ENCODE results near the gene LGR6. TPM values are rescaled to one million over a fixed set of nuclear protein-coding genes. Genes with fewer than 3 reads are reported as not detected.

Gene LGR6
- total RNA-seq, 4 donors from 2014 or later = under 0.01 to 1.2 (median 0.78) TPM; not detected in 1

DNA sequence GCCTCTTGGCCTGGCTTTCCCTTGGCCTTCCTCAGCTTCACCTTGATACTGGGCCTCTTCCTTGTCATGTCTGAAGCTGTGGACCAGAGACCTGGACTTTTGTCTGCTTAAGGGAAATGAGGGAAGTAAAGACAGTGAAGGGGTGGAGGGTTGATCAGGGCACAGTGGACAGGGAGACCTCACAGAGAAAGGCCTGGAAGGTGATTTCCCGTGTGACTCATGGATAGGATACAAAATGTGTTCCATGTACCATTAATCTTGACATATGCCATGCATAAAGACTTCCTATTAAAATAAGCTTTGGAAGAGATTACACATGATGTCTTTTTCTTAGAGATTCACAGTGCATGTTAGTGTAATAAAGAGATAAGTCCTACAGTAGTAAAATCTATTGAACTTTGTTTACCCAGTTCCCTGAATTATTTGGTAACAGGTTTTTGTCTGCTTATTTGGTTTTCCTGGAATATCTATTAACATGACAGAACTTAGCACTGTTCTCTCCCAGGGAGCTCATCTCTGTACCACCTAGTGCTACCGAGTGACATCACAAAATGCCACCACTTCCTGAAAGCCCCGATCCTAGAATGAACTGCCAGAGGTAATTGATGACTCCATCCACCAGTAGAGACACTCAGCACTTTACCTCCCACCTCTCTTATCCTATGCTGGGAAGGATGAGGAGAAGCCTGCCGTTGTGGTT is 125.9 kb downstream of the LGR6 start:
- Histone ChIP-seq H3K9me3 (no peaks in the 10 kb centered on the region), H3K27me3 (peaks cover 0 to 17% (median 0%) of the 10 kb centered on the region in 4 donors), H3K4me1 (no peaks in the 10 kb centered on the region), H3K4me3 (no peak overlapping the region), H3K27ac (replicated peaks in 1 of 4) (no peak overlapping the region), H3K36me3 (no peaks in the 10 kb centered on the region)
- no peak for DNase-seq (ENCODE audit: extremely low spot score)
- TF ChIP-seq, protein P1, sequence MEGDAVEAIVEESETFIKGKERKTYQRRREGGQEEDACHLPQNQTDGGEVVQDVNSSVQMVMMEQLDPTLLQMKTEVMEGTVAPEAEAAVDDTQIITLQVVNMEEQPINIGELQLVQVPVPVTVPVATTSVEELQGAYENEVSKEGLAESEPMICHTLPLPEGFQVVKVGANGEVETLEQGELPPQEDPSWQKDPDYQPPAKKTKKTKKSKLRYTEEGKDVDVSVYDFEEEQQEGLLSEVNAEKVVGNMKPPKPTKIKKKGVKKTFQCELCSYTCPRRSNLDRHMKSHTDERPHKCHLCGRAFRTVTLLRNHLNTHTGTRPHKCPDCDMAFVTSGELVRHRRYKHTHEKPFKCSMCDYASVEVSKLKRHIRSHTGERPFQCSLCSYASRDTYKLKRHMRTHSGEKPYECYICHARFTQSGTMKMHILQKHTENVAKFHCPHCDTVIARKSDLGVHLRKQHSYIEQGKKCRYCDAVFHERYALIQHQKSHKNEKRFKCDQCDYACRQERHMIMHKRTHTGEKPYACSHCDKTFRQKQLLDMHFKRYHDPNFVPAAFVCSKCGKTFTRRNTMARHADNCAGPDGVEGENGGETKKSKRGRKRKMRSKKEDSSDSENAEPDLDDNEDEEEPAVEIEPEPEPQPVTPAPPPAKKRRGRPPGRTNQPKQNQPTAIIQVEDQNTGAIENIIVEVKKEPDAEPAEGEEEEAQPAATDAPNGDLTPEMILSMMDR (IDR thresholded peaks at IDR 0.05) = no peak
- no peak for TF ChIP-seq POLR2AphosphoS5 (IDR thresholded peaks at IDR 0.05)
- no peak for TF ChIP-seq POLR2A (IDR thresholded peaks at IDR 0.05; ENCODE audit: low read depth)
- TF ChIP-seq EP300 (IDR thresholded peaks at IDR 0.05) = no peak
- intact Hi-C loops (cut with DNase I) = loop anchor here (5.0 kb wide), 1 partner anchor 132 kb away; no protein-coding TSS in a partner anchor
- 80% methylated on average over 4 of the region's 4 CpGs for WGBS

DNA sequence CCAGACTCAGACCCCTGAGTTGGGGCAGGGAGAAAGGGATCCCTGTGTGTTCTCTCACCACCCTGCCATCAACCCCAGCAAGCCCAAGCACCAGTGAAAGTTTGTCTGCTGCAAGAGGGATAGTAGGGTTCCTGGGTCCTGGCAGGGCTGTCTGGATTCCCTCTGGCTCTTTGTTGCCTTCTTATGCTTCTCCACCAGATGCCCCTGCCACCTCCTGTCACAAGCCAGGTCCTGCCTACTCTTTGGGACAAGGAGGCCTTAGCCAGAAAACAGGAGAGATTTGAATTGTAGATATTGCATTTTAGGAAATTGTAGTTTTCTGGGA is 126.4 kb downstream of the LGR6 start:
- intact Hi-C loops (cut with DNase I) = no loop called here

DNA sequence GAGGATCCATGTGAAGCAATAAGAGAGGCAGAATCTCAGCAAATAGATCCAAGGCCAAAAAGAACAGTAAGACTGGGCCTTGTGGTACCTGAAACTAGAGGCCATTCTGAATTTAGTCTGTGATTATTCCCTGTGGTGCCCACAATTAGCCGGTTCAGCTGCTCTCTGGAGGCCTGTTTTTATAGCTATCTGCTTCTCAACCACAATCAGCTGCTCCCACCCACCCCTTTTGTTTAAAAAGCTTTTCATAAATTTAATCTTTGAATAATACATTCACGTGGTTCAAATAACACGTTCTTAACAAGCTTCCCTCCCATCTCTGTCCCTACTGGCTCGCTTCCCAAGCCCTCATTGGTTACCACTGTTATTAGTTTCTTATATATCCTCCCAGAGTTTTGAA is 130.1 kb downstream of the LGR6 start:
- H3K36me3 ChIP-seq = no peaks in the 10 kb centered on the region
- TF ChIP-seq EP300 (IDR thresholded peaks at IDR 0.05) = no peak
- no peak for TF ChIP-seq POLR2A (IDR thresholded peaks at IDR 0.05; ENCODE audit: low read depth)
- TF ChIP-seq, protein P1 (IDR thresholded peaks at IDR 0.05) = no peak
- no peak for TF ChIP-seq POLR2AphosphoS5 (IDR thresholded peaks at IDR 0.05)
- no peak overlapping the region for H3K27ac ChIP-seq (replicated peaks in 1 of 4)
- H3K4me3 ChIP-seq = no peak overlapping the region
- no peaks in the 10 kb centered on the region for H3K9me3 ChIP-seq
- intact Hi-C loops (cut with DNase I) = no loop called here
- 76% methylated on average over 4 of the region's 4 CpGs for WGBS
- peaks cover 0 to 3% (median 0%) of the 10 kb centered on the region in 4 donors for H3K27me3 ChIP-seq
- DNase-seq (ENCODE audit: extremely low spot score) = no peak
- H3K4me1 ChIP-seq = no peaks in the 10 kb centered on the region

More for the DNA sequence above, 126.4 kb downstream of the LGR6 start:
- no peaks in the 10 kb centered on the region for H3K4me1 ChIP-seq
- H3K9me3 ChIP-seq = no peaks in the 10 kb centered on the region
- no peak overlapping the region for H3K4me3 ChIP-seq
- H3K27ac ChIP-seq (replicated peaks in 1 of 4) = no peak overlapping the region
- TF ChIP-seq, protein P1 (IDR thresholded peaks at IDR 0.05) = no peak
- peaks cover 0 to 15% (median 0%) of the 10 kb centered on the region in 4 donors for H3K27me3 ChIP-seq
- no peak for DNase-seq (ENCODE audit: extremely low spot score)
- no peaks in the 10 kb centered on the region for H3K36me3 ChIP-seq

DNA sequence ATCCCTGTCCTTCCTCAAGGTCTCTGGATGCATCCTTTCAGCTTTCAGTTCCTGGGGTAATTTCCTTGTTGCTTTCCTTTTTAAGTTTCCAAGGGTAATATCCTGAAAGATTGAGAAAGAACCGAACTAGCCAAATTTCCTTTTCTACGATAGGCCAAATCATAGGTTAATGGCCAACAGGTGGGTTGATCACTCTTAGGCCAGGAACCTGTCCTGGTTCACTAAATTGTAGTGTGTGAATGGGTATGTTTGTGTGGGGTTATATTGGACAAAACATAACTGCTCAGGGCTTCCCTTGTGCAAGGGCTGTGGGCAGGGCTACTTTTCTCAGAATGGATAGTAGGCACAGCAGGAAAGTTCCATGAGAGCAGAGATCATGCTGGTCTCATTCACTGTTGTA is 131.0 kb downstream of the LGR6 start:
- H3K27ac ChIP-seq (replicated peaks in 1 of 4) = no peak overlapping the region
- DNase-seq (ENCODE audit: extremely low spot score) = peak; percentile 64
- TF ChIP-seq, protein P1 (IDR thresholded peaks at IDR 0.05) = no peak
- TF ChIP-seq POLR2A (IDR thresholded peaks at IDR 0.05; ENCODE audit: low read depth) (no peak), EP300 (IDR thresholded peaks at IDR 0.05) (no peak), POLR2AphosphoS5 (IDR thresholded peaks at IDR 0.05) (no peak)
- 91% methylated on average over 2 of the region's 2 CpGs for WGBS
- H3K9me3 ChIP-seq = no peaks in the 10 kb centered on the region
- intact Hi-C loops (cut with DNase I) = no loop called here
- H3K36me3 ChIP-seq = no peaks in the 10 kb centered on the region
- no peaks in the 10 kb centered on the region for H3K27me3 ChIP-seq
- no peaks in the 10 kb centered on the region for H3K4me1 ChIP-seq
- no peak overlapping the region for H3K4me3 ChIP-seq

DNA sequence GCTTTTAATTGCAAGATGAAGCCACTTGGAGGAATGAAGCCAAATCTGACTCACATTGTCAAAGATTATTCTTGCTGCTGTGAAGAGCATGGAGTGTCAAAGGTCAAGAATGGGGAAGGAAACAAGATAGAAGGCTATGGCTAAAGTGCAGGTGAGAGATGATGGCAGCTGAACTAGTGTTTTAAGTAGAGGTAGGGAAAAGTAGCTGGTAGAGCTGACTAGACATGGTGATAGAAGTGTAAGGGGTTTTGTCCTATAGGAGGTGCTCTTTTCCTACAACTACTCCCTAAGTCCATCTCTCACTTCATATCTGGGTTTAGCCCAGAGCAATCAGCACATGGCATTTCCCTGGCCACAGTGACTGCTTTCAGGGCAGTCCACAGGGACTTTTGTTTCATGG is 136.3 kb downstream of the LGR6 start:
- peaks cover 0 to 7% (median 6%) of the 10 kb centered on the region in 4 donors for H3K4me1 ChIP-seq
- H3K36me3 ChIP-seq = peaks cover 0 to 7% (median 1%) of the 10 kb centered on the region in 4 donors
- no peak for DNase-seq (ENCODE audit: extremely low spot score)
- intact Hi-C loops (cut with DNase I) = loop anchor here (5.0 kb wide), 1 partner anchor 522 kb away; no protein-coding TSS in a partner anchor
- H3K27ac ChIP-seq (replicated peaks in 1 of 4) = no peak overlapping the region
- H3K27me3 ChIP-seq = no peaks in the 10 kb centered on the region
- H3K4me3 ChIP-seq = no peak overlapping the region
- H3K9me3 ChIP-seq = no peaks in the 10 kb centered on the region
- TF ChIP-seq EP300 (IDR thresholded peaks at IDR 0.05) (no peak), POLR2AphosphoS5 (IDR thresholded peaks at IDR 0.05) (no peak), POLR2A (IDR thresholded peaks at IDR 0.05; ENCODE audit: low read depth) (no peak)
- TF ChIP-seq, protein P1 (IDR thresholded peaks at IDR 0.05) = no peak

Data from esophagus muscularis mucosa (tissue), 4 donors.